Progenitor cell of endocrine pancreas (in vitro differentiated cells): ENCODE results near the gene OR6B2. TPM values are rescaled to one million over a fixed set of nuclear protein-coding genes. Genes with fewer than 3 reads are reported as not detected.

Source experiments
- DNase-seq: peaks from one replicate; pipeline ENCODE4 v3.0.0; 2021; ENCODE audit warnings: low spot score; ENCODE audit not compliant: unreplicated experiment
- H3K27ac Mint-ChIP-seq: 2 replicates; pipeline ENCODE4 v1.8.0; 2021; ENCODE audit warnings: mild to moderate bottlenecking, moderate library complexity, mixed read lengths
- H3K27me3 Mint-ChIP-seq: 2 replicates; pipeline ENCODE4 v1.8.0; 2021; ENCODE audit warnings: mixed read lengths
- H3K36me3 Mint-ChIP-seq: 2 replicates; pipeline ENCODE4 v1.8.0; 2022; ENCODE audit warnings: mixed read lengths; ENCODE audit not compliant: insufficient read depth
- H3K4me1 Mint-ChIP-seq: 2 replicates; pipeline ENCODE4 v1.8.0; 2021; ENCODE audit warnings: low read depth, mixed read lengths
- H3K4me3 Mint-ChIP-seq: 2 replicates; pipeline ENCODE4 v1.8.0; 2021; ENCODE audit warnings: low read depth, mild to moderate bottlenecking, moderate library complexity, mixed read lengths
- H3K9me3 Mint-ChIP-seq: 2 replicates; pipeline ENCODE4 v1.8.0; 2021; ENCODE audit warnings: low read depth, mixed read lengths
- total RNA-seq: library from RNA; stranded (reverse); gene quantifications from 2 replicates; pipeline ENCODE4 v1.2.1, GENCODE V29; 2021
- TF ChIP-seq, protein P1 (sequence below): fragments of 200-600 bp; sonication (generic); IDR thresholded peaks from one replicate; pipeline ENCODE4 v1.5.0; 2021; ENCODE audit warnings: antibody characterized with exemption, mild to moderate bottlenecking; ENCODE audit not compliant: unreplicated experiment

OR6B2 gene
- total RNA-seq, 1 donor from 2014 or later, result not detected

DNA sequence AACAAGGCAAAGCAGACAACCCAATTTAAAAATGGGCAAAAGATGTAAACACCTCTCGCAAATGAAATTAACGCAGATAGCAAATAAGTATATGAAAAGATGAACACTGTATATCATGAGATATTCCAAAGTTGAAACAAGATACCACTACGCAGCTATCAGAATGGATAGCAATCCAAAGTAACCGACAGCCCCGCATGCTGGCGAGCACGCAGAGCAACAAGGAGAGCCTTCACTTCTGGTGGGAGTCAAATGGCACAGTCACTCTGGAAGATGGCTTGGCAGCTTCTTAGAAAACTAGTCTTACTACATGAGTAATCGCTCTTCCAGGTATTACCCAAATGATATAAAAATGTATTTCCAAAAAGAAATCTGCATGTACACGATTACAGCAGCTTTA lies 6.4 kb downstream of the OR6B2 start:
- TF ChIP-seq, protein P1, sequence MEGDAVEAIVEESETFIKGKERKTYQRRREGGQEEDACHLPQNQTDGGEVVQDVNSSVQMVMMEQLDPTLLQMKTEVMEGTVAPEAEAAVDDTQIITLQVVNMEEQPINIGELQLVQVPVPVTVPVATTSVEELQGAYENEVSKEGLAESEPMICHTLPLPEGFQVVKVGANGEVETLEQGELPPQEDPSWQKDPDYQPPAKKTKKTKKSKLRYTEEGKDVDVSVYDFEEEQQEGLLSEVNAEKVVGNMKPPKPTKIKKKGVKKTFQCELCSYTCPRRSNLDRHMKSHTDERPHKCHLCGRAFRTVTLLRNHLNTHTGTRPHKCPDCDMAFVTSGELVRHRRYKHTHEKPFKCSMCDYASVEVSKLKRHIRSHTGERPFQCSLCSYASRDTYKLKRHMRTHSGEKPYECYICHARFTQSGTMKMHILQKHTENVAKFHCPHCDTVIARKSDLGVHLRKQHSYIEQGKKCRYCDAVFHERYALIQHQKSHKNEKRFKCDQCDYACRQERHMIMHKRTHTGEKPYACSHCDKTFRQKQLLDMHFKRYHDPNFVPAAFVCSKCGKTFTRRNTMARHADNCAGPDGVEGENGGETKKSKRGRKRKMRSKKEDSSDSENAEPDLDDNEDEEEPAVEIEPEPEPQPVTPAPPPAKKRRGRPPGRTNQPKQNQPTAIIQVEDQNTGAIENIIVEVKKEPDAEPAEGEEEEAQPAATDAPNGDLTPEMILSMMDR, result no peak
- H3K4me1 Mint-ChIP-seq, result peaks cover 11% of the 10 kb centered on the region
- peaks cover 12% of the 10 kb centered on the region for H3K27me3 Mint-ChIP-seq
- H3K36me3 Mint-ChIP-seq, result peaks cover 12% of the 10 kb centered on the region
- no peak for DNase-seq
- no peaks in the 10 kb centered on the region for H3K9me3 Mint-ChIP-seq
- H3K4me3 Mint-ChIP-seq, result peak overlapping the region; percentile 96
- H3K27ac Mint-ChIP-seq, result peak overlapping the region; percentile 97

DNA sequence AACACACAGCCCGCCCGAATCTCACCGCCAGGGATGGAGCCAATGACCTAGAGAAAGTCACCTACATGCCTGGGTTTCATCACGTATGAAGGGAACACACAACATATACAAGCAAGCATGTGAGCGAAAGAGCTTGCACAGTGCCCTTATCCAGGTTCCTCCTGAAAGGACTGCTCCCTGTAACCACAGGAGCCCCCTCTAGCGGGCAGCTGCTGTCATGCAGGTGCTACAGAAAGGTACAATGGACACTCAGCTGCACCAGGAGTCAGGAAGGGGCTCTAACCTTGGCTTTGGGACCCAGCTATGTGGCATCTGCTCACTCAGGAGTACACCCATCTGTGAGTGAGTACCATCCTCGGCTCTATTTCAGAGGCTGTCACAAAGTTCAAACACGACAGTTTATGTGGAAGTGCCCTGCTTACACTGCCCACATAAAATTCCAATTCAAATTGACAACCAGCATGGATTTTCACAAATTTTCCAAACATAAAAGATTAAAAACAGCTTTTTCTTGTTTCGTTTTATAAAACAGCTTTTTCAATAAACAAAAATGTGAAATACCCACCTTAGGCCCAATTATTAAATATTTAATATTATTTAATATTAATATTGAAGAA lies 8.6 kb downstream of the OR6B2 start:
- H3K4me1 Mint-ChIP-seq, result peaks cover 11% of the 10 kb centered on the region
- H3K36me3 Mint-ChIP-seq, result peaks cover 18% of the 10 kb centered on the region
- H3K4me3 Mint-ChIP-seq, result no peak overlapping the region
- no peaks in the 10 kb centered on the region for H3K9me3 Mint-ChIP-seq
- no peak overlapping the region for H3K27ac Mint-ChIP-seq
- peak; percentile 75 for DNase-seq
- TF ChIP-seq, protein P1, result peak; percentile 84
- peaks cover 1% of the 10 kb centered on the region for H3K27me3 Mint-ChIP-seq

DNA sequence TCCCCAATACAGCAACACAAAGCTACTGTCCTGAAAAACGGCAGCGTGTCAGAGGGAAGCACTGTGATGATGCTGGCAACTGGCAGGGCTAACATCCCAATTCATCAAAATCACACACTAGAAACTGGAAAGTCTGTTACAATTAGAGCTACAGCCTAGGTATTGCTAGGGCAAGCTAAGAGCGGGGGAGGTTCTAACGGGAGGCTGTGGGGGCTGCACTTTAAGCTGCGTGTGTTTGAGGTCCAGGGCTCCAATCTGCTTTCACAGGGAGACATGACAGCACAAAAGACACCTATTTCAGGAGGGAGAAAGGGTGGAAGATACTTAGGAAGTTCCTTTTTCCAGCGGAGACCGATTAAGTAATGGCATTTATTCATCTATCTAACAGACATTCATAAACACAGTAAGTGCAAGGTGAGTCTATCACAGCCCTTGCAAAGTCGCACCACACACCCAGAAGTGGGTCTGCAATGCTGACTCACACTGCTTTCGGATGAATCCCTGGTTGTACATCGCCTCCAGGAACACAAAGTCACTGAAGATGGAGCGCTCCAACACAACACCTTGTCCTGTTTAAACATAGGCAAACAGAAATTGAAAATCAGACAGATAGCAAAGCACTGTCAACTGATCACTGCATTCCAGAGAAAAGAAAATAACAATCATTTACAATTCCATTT lies 12.0 kb downstream of the OR6B2 start:
- no peak for DNase-seq
- peaks cover 24% of the 10 kb centered on the region for H3K36me3 Mint-ChIP-seq
- TF ChIP-seq, protein P1, result no peak
- H3K4me3 Mint-ChIP-seq, result no peak overlapping the region
- H3K4me1 Mint-ChIP-seq, result no peaks in the 10 kb centered on the region
- H3K27me3 Mint-ChIP-seq, result no peaks in the 10 kb centered on the region
- H3K9me3 Mint-ChIP-seq, result no peaks in the 10 kb centered on the region
- H3K27ac Mint-ChIP-seq, result no peak overlapping the region

DNA sequence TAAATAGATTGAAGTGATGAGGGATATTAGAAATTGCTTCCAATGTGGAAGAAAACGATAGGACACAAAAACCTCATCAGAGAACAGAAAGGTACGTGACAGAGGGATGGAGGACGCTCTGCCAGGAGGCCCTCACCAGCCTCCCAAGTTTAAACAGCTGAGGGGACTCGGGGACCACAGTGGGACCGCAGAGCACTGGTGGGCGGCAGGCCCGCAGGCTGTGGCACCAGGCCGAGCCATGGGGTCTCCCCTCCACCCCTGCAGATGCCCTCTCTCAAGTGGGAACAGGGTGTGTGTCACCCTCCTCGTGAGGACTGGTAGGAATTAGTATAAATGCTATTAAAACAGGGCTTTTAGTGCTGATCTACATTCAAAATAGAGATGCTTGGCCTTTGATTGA lies 15.9 kb downstream of the OR6B2 start:
- Mint-ChIP-seq H3K27me3 (no peaks in the 10 kb centered on the region), H3K4me1 (no peaks in the 10 kb centered on the region), H3K27ac (no peak overlapping the region), H3K4me3 (no peak overlapping the region), H3K9me3 (no peaks in the 10 kb centered on the region), H3K36me3 (peaks cover 15% of the 10 kb centered on the region)
- TF ChIP-seq, protein P1, result no peak
- DNase-seq, result no peak

DNA sequence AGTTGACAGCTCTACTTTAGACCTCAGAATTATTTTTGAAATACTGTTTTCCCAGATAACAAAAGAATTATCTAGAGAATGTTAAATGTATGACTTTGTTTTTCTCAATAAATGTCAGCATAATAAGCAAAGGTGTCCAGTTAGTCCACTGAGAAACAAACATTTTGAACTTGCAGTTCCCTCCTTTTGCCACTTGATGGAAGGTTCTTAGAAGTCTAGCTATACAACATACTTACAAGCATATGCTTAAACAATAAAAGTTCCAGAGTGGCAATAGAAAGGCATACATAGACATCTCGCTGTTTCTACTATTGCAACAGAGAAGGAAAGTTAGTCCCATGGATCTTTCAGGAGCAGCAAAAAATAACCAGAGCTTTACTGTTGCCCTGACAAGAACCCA lies 16.9 kb downstream of the OR6B2 start:
- Mint-ChIP-seq H3K4me3 (no peak overlapping the region), H3K27ac (no peak overlapping the region), H3K36me3 (peaks cover 12% of the 10 kb centered on the region), H3K4me1 (no peaks in the 10 kb centered on the region), H3K27me3 (no peaks in the 10 kb centered on the region), H3K9me3 (no peaks in the 10 kb centered on the region)
- DNase-seq, result no peak
- TF ChIP-seq, protein P1, result peak; percentile 44
